C4-2B (cell line): ENCODE measurements around the gene TOX2.

ENCODE experiments used
- CTCF ChIP-seq: fragments of 450-650 bp; conservative IDR thresholded peaks from 2 replicates; pipeline ENCODE4 v1.5.1; 2017; ENCODE audit warnings: mild to moderate bottlenecking
- ZFX ChIP-seq: fragments of 450-650 bp; IDR thresholded peaks from 2 replicates; pipeline ENCODE4 v1.6.1; 2017

- no peak for TF ChIP-seq CTCF
- no peak for TF ChIP-seq ZFX
Observed at GRCh38 chr20:44010162-44010704, 95.6 kb downstream of the TOX2 start.
